ENCODE results near the gene FBXW7. TPM values are rescaled to one million over a fixed set of nuclear protein-coding genes. Genes with fewer than 3 reads are reported as not detected.

Gene FBXW7
- total and polyA plus RNA-seq, 2 of the 13 experiments (the other 11 are each of a cell fraction or from before 2014, with no cell fraction given) = 5.0 to 40.9 TPM

DNA sequence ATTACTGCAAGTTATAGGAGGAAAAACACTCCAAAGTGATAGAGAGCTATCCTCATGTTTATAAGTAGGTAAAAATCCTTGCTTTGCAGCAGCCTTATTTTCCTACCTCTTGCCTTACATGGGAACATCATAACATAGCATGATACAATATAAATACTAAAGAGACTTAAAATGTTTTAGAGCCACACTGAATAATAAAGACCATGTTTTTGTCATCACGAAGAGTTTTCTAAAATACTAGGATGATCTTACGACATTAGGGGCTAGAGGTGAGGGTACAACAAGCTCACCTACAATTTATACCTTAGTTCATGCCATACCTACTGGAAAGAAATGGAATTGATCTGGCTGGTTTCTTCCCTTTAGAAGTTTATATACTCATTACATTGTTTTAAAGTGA is 184.8 kb downstream of the FBXW7 start:
- in situ Hi-C loops (cut with HindIII; ENCODE audit: extremely low pct_ligation_motif_present, low pct_unique_long_range_greater_than_20kb) = no loop called here
- no peaks in the 10 kb centered on the region for H3K27me3 ChIP-seq (ENCODE audit: control insufficient read depth in 1 of 2, insufficient read depth in 2 of 2, low read length in 2 of 2)
- no peak overlapping the region for H3K27ac ChIP-seq (ENCODE audit: extremely low read length, insufficient read depth, low read length)
- no peak overlapping the region; the same call in 1 of the 2 replicates for H3K4me2 ChIP-seq (ENCODE audit: low read depth, low read length)
- DNase-seq (ENCODE audit: low spot score) (no peak), ATAC-seq (no peak), FAIRE-seq (no peak)
- no peak overlapping the region for H3K4me3 ChIP-seq (replicated peaks in 1 of 3; ENCODE audit: insufficient read depth in 1 of 3, low read depth in 2 of 3, low read length in 3 of 3)
- WGBS (ENCODE audit: low lambda C conversion rate) = 98% methylated on average over 2 of the region's 2 CpGs
- peaks cover 0 to 7% of the 10 kb centered on the region in 2 experiments; a peak in 1 of 5 replicates for H3K36me3 ChIP-seq (replicated peaks in 1 of 2; ENCODE audit: control insufficient read depth in 1 of 2, insufficient read depth in 2 of 2, low read length in 2 of 2)
- TF ChIP-seq, protein P1, sequence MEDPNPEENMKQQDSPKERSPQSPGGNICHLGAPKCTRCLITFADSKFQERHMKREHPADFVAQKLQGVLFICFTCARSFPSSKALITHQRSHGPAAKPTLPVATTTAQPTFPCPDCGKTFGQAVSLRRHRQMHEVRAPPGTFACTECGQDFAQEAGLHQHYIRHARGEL (CRISPR knock-in tag; IDR thresholded peaks at IDR 0.05) = no peak
- TF ChIP-seq ZNF607 (CRISPR knock-in tag; IDR thresholded peaks at IDR 0.05; ENCODE audit: borderline replicate concordance) = no peak
- no peak for TF ChIP-seq CENPX (CRISPR knock-in tag; IDR thresholded peaks at IDR 0.05)
- TF ChIP-seq, protein P2, sequence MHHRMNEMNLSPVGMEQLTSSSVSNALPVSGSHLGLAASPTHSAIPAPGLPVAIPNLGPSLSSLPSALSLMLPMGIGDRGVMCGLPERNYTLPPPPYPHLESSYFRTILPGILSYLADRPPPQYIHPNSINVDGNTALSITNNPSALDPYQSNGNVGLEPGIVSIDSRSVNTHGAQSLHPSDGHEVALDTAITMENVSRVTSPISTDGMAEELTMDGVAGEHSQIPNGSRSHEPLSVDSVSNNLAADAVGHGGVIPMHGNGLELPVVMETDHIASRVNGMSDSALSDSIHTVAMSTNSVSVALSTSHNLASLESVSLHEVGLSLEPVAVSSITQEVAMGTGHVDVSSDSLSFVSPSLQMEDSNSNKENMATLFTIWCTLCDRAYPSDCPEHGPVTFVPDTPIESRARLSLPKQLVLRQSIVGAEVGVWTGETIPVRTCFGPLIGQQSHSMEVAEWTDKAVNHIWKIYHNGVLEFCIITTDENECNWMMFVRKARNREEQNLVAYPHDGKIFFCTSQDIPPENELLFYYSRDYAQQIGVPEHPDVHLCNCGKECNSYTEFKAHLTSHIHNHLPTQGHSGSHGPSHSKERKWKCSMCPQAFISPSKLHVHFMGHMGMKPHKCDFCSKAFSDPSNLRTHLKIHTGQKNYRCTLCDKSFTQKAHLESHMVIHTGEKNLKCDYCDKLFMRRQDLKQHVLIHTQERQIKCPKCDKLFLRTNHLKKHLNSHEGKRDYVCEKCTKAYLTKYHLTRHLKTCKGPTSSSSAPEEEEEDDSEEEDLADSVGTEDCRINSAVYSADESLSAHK (CRISPR knock-in tag; IDR thresholded peaks at IDR 0.05; ENCODE audit: borderline replicate concordance) = no peak
- TF ChIP-seq ZNF547 (CRISPR knock-in tag; IDR thresholded peaks at IDR 0.05) = no peak
- no peak for TF ChIP-seq PHB2 (IDR thresholded peaks at IDR 0.05; ENCODE audit: partially characterized antibody)
- no peak for TF ChIP-seq TOPORS (CRISPR knock-in tag; IDR thresholded peaks at IDR 0.05)
- TF ChIP-seq, protein P3, sequence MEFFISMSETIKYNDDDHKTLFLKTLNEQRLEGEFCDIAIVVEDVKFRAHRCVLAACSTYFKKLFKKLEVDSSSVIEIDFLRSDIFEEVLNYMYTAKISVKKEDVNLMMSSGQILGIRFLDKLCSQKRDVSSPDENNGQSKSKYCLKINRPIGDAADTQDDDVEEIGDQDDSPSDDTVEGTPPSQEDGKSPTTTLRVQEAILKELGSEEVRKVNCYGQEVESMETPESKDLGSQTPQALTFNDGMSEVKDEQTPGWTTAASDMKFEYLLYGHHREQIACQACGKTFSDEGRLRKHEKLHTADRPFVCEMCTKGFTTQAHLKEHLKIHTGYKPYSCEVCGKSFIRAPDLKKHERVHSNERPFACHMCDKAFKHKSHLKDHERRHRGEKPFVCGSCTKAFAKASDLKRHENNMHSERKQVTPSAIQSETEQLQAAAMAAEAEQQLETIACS (CRISPR knock-in tag; IDR thresholded peaks at IDR 0.05) = no peak
- TF ChIP-seq NFIC (IDR thresholded peaks at IDR 0.05; ENCODE audit: low read length) = no peak
- TF ChIP-seq HES4 (CRISPR knock-in tag; IDR thresholded peaks at IDR 0.05; ENCODE audit: borderline replicate concordance) = no peak
- TF ChIP-seq KAT2B (IDR thresholded peaks at IDR 0.05; ENCODE audit: borderline replicate concordance, low read depth, low read length) = no peak
- no peak for TF ChIP-seq TMF1 (CRISPR knock-in tag; IDR thresholded peaks at IDR 0.05; ENCODE audit: low read depth)
- TF ChIP-seq, protein P4, sequence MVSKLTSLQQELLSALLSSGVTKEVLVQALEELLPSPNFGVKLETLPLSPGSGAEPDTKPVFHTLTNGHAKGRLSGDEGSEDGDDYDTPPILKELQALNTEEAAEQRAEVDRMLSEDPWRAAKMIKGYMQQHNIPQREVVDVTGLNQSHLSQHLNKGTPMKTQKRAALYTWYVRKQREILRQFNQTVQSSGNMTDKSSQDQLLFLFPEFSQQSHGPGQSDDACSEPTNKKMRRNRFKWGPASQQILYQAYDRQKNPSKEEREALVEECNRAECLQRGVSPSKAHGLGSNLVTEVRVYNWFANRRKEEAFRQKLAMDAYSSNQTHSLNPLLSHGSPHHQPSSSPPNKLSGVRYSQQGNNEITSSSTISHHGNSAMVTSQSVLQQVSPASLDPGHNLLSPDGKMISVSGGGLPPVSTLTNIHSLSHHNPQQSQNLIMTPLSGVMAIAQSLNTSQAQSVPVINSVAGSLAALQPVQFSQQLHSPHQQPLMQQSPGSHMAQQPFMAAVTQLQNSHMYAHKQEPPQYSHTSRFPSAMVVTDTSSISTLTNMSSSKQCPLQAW (CRISPR knock-in tag; IDR thresholded peaks at IDR 0.05) = no peak
- H3K4me1 ChIP-seq (ENCODE audit: insufficient read depth, low read length) = peaks cover 10% of the 10 kb centered on the region
- H3K79me2 ChIP-seq (ENCODE audit: insufficient read depth, low read length) = no peaks in the 10 kb centered on the region
- CTCF ChIA-PET (ENCODE audit: low intra/inter-chr PET ratio, low total read pairs) = no interaction called here
- no peaks in the 10 kb centered on the region for H3K9me3 ChIP-seq (ENCODE audit: low read length)
- no TSS peak for BruUV-seq (replicated peaks)
- intact Hi-C loops (cut with micrococcal nuclease; ENCODE audit: unreplicated experiment) = no loop called here
- H2AFZ ChIP-seq (ENCODE audit: low read length) = no peak overlapping the region
- no peak overlapping the region for H3K9ac ChIP-seq (ENCODE audit: insufficient read depth, low read depth, low read length)
- H4K20me1 ChIP-seq (ENCODE audit: insufficient read depth, low read length) = no peaks in the 10 kb centered on the region
- POLR2A ChIA-PET = no interaction called here

All from HepG2 (cell line).